HepG2 (cell line): Measurements from ENCODE around the gene DSTN. TPM values are rescaled to one million over a fixed set of nuclear protein-coding genes. Genes with fewer than 3 reads are reported as not detected.

ENCODE experiments used
- ATM ChIP-seq: fragments of 450-650 bp; IDR thresholded peaks from 2 replicates; pipeline ENCODE4 v1.7.1; 2017; ENCODE audit warnings: mild to moderate bottlenecking, borderline replicate concordance
- MIER2 ChIP-seq: IDR thresholded peaks from 2 replicates; pipeline ENCODE4 v1.6.1; 2016; ENCODE audit warnings: missing biosample characterization, missing genetic modification reagents
- NAIF1 ChIP-seq: sonication (generic); formaldehyde crosslinking; IDR thresholded peaks from 2 replicates; pipeline ENCODE4 v1.5.0; 2020; ENCODE audit warnings: mild to moderate bottlenecking, missing genetic modification reagents, borderline replicate concordance
- RFX1 ChIP-seq: fragments of 450-650 bp; IDR thresholded peaks from 2 replicates; pipeline ENCODE4 v1.6.1; 2017
- SETDB1 ChIP-seq: sonication (generic); formaldehyde crosslinking; IDR thresholded peaks from 2 replicates; pipeline ENCODE4 v1.5.1; 2020; ENCODE audit warnings: missing genetic modification reagents, mild to moderate bottlenecking, borderline replicate concordance
- TAF15 ChIP-seq: fragments of 200-400 bp; formaldehyde crosslinking; IDR thresholded peaks from one replicate; pipeline ENCODE4 v1.6.1; 2018; ENCODE audit warnings: mild to moderate bottlenecking, low read depth, low read length; ENCODE audit not compliant: poor library complexity, severe bottlenecking
- THAP11 ChIP-seq: IDR thresholded peaks from 2 replicates; pipeline ENCODE4 v1.6.1; 2016; ENCODE audit warnings: missing biosample characterization, missing genetic modification reagents
- ZFP62 ChIP-seq: sonication (generic); formaldehyde crosslinking; IDR thresholded peaks from 2 replicates; pipeline ENCODE4 v1.4.0; 2020; ENCODE audit warnings: missing genetic modification reagents
- ZNF296 ChIP-seq: sonication (generic); formaldehyde crosslinking; conservative IDR thresholded peaks from 2 replicates; pipeline ENCODE4 v1.5.0; 2020; ENCODE audit warnings: mild to moderate bottlenecking, missing genetic modification reagents
- ZNF329 ChIP-seq: sonication (generic); formaldehyde crosslinking; IDR thresholded peaks from 2 replicates; pipeline ENCODE4 v1.9.0; 2021; ENCODE audit warnings: low read depth, mild to moderate bottlenecking, missing genetic modification reagents
- ZNF362 ChIP-seq: sonication (generic); formaldehyde crosslinking; IDR thresholded peaks from 2 replicates; pipeline ENCODE4 v1.4.0; 2020; ENCODE audit warnings: missing genetic modification reagents, mild to moderate bottlenecking, borderline replicate concordance
- polyA plus RNA-seq, 8 experiments: library from polyadenylated mRNA; depleted of rRNA in 3 of 8; stranded (reverse) in 7 of 8; unstranded in 1 of 8; fragments of >200 nt; fragmentation: Illumina TruSeq in 4 of 8; extraction: Trizol in 4 of 8; gene quantifications; 2 replicates each; pipeline versions ENCODE4 v1.2.1 to v1.2.3, GENCODE V29; 2011 to 2016; ENCODE audit warnings: low read depth in 4 of 8, missing spikeins in 1 of 8, mixed read lengths in 1 of 8; ENCODE audit not compliant: insufficient read depth in 1 of 8
- total RNA-seq, 5 experiments: library from RNA; depleted of rRNA; stranded (reverse); fragments of >200 nt; fragmentation: Illumina TruSeq; extraction: Trizol; gene quantifications; 2 replicates each; pipeline ENCODE4 v1.2.3, GENCODE V29; 2016; ENCODE audit warnings: low read depth in 1 of 5
- TF ChIP-seq, protein P1 (sequence below): sonication (generic); formaldehyde crosslinking; IDR thresholded peaks from 2 replicates; pipeline ENCODE4 v1.4.0; 2020; ENCODE audit warnings: mild to moderate bottlenecking, missing genetic modification reagents
- TF ChIP-seq, protein P2 (sequence below): IDR thresholded peaks from 2 replicates; pipeline ENCODE4 v1.6.1; 2016; ENCODE audit warnings: mild to moderate bottlenecking
- TF ChIP-seq, protein P3 (sequence below): sonication (generic); formaldehyde crosslinking; IDR thresholded peaks from 2 replicates; pipeline ENCODE4 v1.4.0; 2020; ENCODE audit warnings: missing genetic modification reagents, mild to moderate bottlenecking, borderline replicate concordance
- TF ChIP-seq, protein P4 (sequence below): sonication (generic); formaldehyde crosslinking; conservative IDR thresholded peaks from 2 replicates; pipeline ENCODE4 v1.8.0; 2022; ENCODE audit warnings: mild to moderate bottlenecking, moderate library complexity, missing genetic modification reagents

Gene DSTN
- total and polyA plus RNA-seq, 2 of the 13 experiments (the other 11 are each of a cell fraction or from before 2014, with no cell fraction given): 27.6 to 106 TPM

DNA sequence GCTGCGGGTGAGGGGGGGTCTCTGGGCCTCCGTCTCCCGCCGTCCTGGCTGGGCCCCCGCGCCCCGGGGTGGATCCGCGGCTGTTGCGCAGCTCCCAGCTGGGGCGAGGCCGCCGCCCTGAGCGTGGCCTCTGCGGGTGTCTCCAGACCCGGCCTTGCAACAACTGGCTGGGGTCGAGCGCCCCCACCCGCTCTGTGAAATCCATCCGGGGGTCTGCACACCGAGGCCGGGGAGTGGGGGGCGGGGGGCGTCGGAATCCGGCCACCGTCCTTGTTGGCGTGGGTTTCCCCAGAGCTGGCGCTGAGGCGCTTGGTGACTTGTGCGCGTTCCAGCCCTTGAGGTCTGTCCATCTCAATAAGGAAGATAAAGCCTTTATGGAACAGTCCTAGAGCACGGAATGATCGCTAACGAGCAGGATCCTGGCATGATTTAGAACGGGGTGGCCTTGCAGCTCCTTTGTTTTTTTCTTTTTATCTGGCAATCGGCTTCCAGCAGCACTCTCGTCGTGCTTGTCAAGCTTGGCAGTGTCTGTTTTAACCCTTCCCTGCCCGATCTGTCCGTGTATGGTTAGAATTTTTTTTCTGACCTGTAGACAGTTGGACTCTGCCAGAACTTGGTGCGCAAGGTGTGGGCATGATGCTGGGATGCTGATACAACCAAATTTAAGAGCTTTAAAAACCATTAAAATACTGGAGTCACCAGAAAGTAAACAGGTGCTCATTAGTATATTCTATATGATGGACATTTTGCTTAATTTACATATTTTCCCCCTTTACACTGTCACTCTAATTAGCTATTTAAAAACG lies 675 bp downstream of the DSTN start (continued):
- TF ChIP-seq, protein P1, sequence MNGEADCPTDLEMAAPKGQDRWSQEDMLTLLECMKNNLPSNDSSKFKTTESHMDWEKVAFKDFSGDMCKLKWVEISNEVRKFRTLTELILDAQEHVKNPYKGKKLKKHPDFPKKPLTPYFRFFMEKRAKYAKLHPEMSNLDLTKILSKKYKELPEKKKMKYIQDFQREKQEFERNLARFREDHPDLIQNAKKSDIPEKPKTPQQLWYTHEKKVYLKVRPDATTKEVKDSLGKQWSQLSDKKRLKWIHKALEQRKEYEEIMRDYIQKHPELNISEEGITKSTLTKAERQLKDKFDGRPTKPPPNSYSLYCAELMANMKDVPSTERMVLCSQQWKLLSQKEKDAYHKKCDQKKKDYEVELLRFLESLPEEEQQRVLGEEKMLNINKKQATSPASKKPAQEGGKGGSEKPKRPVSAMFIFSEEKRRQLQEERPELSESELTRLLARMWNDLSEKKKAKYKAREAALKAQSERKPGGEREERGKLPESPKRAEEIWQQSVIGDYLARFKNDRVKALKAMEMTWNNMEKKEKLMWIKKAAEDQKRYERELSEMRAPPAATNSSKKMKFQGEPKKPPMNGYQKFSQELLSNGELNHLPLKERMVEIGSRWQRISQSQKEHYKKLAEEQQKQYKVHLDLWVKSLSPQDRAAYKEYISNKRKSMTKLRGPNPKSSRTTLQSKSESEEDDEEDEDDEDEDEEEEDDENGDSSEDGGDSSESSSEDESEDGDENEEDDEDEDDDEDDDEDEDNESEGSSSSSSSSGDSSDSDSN (CRISPR knock-in tag): peak; percentile 92
- TF ChIP-seq ZNF362 (CRISPR knock-in tag): peak; percentile 66
- TF ChIP-seq SETDB1 (CRISPR knock-in tag): no peak
- no peak for TF ChIP-seq MIER2
- TF ChIP-seq ZNF329 (CRISPR knock-in tag): no peak
- TF ChIP-seq, protein P2, sequence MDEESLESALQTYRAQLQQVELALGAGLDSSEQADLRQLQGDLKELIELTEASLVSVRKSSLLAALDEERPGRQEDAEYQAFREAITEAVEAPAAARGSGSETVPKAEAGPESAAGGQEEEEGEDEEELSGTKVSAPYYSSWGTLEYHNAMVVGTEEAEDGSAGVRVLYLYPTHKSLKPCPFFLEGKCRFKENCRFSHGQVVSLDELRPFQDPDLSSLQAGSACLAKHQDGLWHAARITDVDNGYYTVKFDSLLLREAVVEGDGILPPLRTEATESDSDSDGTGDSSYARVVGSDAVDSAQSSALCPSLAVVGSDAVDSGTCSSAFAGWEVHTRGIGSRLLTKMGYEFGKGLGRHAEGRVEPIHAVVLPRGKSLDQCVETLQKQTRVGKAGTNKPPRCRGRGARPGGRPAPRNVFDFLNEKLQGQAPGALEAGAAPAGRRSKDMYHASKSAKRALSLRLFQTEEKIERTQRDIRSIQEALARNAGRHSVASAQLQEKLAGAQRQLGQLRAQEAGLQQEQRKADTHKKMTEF (CRISPR knock-in tag): peak; percentile 75
- TF ChIP-seq ZNF296 (CRISPR knock-in tag): no peak
- TF ChIP-seq, protein P3, sequence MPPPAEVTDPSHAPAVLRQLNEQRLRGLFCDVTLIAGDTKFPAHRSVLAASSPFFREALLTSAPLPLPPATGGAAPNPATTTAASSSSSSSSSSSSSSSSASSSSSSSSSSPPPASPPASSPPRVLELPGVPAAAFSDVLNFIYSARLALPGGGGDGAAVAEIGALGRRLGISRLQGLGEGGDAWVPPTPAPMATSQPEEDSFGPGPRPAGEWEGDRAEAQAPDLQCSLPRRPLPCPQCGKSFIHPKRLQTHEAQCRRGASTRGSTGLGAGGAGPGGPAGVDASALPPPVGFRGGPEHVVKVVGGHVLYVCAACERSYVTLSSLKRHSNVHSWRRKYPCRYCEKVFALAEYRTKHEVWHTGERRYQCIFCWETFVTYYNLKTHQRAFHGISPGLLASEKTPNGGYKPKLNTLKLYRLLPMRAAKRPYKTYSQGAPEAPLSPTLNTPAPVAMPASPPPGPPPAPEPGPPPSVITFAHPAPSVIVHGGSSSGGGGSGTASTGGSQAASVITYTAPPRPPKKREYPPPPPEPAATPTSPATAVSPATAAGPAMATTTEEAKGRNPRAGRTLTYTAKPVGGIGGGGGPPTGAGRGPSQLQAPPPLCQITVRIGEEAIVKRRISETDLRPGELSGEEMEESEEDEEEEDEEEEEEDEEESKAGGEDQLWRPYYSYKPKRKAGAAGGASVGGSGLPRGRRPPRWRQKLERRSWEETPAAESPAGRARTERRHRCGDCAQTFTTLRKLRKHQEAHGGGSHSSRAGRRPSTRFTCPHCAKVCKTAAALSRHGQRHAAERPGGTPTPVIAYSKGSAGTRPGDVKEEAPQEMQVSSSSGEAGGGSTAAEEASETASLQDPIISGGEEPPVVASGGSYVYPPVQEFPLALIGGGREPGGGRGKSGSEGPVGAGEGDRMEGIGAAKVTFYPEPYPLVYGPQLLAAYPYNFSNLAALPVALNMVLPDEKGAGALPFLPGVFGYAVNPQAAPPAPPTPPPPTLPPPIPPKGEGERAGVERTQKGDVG (CRISPR knock-in tag): no peak; the same call in none of the 2 replicates
- TF ChIP-seq ATM: no peak
- peak; percentile 31 for TF ChIP-seq TAF15
- TF ChIP-seq THAP11 (CRISPR knock-in tag): peak; percentile 11; the same call in 1 of the 2 replicates
- TF ChIP-seq, protein P4, sequence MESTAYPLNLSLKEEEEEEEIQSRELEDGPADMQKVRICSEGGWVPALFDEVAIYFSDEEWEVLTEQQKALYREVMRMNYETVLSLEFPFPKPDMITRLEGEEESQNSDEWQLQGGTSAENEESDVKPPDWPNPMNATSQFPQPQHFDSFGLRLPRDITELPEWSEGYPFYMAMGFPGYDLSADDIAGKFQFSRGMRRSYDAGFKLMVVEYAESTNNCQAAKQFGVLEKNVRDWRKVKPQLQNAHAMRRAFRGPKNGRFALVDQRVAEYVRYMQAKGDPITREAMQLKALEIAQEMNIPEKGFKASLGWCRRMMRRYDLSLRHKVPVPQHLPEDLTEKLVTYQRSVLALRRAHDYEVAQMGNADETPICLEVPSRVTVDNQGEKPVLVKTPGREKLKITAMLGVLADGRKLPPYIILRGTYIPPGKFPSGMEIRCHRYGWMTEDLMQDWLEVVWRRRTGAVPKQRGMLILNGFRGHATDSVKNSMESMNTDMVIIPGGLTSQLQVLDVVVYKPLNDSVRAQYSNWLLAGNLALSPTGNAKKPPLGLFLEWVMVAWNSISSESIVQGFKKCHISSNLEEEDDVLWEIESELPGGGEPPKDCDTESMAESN (CRISPR knock-in tag): no peak; the same call in 1 of the 2 replicates
- TF ChIP-seq RFX1: no peak
- TF ChIP-seq ZFP62 (CRISPR knock-in tag): no peak
- 0 out of 2 replicates have a peak, but pooled peaks have one; percentile 23 for TF ChIP-seq NAIF1 (CRISPR knock-in tag)
